Amniotic epithelial cell (primary cell): ENCODE results near the gene WEE2.
A peak's percentile ranks its signal among the peaks of the same experiment; 100 is the strongest.

Experiments
- DNase-seq: peaks from one replicate; pipeline ENCODE4 v3.0.0-alpha.2; 2010; ENCODE audit warnings: low read depth

The WEE2 gene

GRCh38 chr7:141691540-141691939 lies 16.6 kb upstream of the WEE2 start:
- no peak for DNase-seq

- no peak for DNase-seq
Observed at GRCh38 chr7:141691961-141692360, 16.2 kb upstream of the WEE2 start.

- no peak for DNase-seq
Observed at GRCh38 chr7:141693082-141693481, 15.1 kb upstream of the WEE2 start.

GRCh38 chr7:141695803-141696289 lies 12.3 kb upstream of the WEE2 start:
- DNase-seq: no peak

GRCh38 chr7:141696348-141696747 lies 11.8 kb upstream of the WEE2 start:
- no peak for DNase-seq

GRCh38 chr7:141697211-141697871 lies 10.8 kb upstream of the WEE2 start:
- peak; percentile 80 for DNase-seq

- DNase-seq: no peak
Observed at GRCh38 chr7:141698247-141699015, 9.7 kb upstream of the WEE2 start.

- DNase-seq: no peak
Observed at GRCh38 chr7:141699860-141700259, 8.3 kb upstream of the WEE2 start.

GRCh38 chr7:141700296-141700847 lies 7.8 kb upstream of the WEE2 start:
- no peak for DNase-seq

GRCh38 chr7:141700848-141701371 lies 7.2 kb upstream of the WEE2 start:
- DNase-seq: no peak

GRCh38 chr7:141701489-141702046 lies 6.6 kb upstream of the WEE2 start:
- DNase-seq: no peak

GRCh38 chr7:141702047-141702567 lies 6.0 kb upstream of the WEE2 start, which contains the start of gene DENND11:
DENND11 (minus strand) TSS chr7:141702166; CDS start chr7:141702153, 13 bp downstream.
- DNase-seq: no peak

- no peak for DNase-seq
Observed at GRCh38 chr7:141702892-141703291, 5.3 kb upstream of the WEE2 start.

- DNase-seq: no peak
Observed at GRCh38 chr7:141704112-141704511, 4.0 kb upstream of the WEE2 start.

GRCh38 chr7:141704741-141705140 lies 3.4 kb upstream of the WEE2 start:
- no peak for DNase-seq

GRCh38 chr7:141706239-141707064 lies 1.7 kb upstream of the WEE2 start:
- DNase-seq: no peak

GRCh38 chr7:141709318-141709717 lies 1.2 kb downstream of the WEE2 start:
- DNase-seq: no peak

- no peak for DNase-seq
Observed at GRCh38 chr7:141709749-141710148, 1.6 kb downstream of the WEE2 start.

GRCh38 chr7:141710301-141710700 lies 2.1 kb downstream of the WEE2 start:
- no peak for DNase-seq

GRCh38 chr7:141712603-141713255 lies 4.6 kb downstream of the WEE2 start:
- no peak for DNase-seq

- DNase-seq: no peak
Observed at GRCh38 chr7:141713890-141714289, 5.7 kb downstream of the WEE2 start.
